MV-4-11 (cell line): ENCODE data around the gene NTRK1.
"Not testable (repeated sequence)": the region's sequence is repeated elsewhere in the genome, so short reads cannot be mapped to it uniquely, and the experiment has no call there.

ENCODE experiments used
- DNase-seq: peaks from one replicate; lab custom pipeline; 2025; lab: John Stamatoyannopoulos, UW

Gene NTRK1

GRCh38 chr1:156913809-156914387 is 53.2 kb downstream of the NTRK1 start:
- DNase-seq, result no peak

- DNase-seq, result no peak
These were observed 53.8 kb downstream of the NTRK1 start for GRCh38 chr1:156914440-156914856.

- DNase-seq, result peak; percentile 22
These were observed 59.8 kb downstream of the NTRK1 start, which contains the start of gene LRRC71 for GRCh38 chr1:156920233-156921052. Gene LRRC71 (plus strand): TSS chr1:156920632. CDS start chr1:156920804, 172 bp downstream.

- DNase-seq, result no peak
These were observed 60.4 kb downstream of the NTRK1 start for GRCh38 chr1:156921053-156921529.

- no peak for DNase-seq
These were observed 62.5 kb downstream of the NTRK1 start for GRCh38 chr1:156922986-156923669.

- DNase-seq, result no peak
These were observed 63.2 kb downstream of the NTRK1 start for GRCh38 chr1:156923670-156924477.

GRCh38 chr1:156924478-156925153 is 64.0 kb downstream of the NTRK1 start:
- DNase-seq, result no peak

GRCh38 chr1:156925154-156926010 is 64.7 kb downstream of the NTRK1 start:
- no peak for DNase-seq

GRCh38 chr1:156926175-156926574 is 65.5 kb downstream of the NTRK1 start:
- DNase-seq, result peak; percentile 98

- not testable (repeated sequence) for DNase-seq
These were observed 66.0 kb downstream of the NTRK1 start for GRCh38 chr1:156926695-156927094.

GRCh38 chr1:156927215-156928042 is 66.8 kb downstream of the NTRK1 start:
- DNase-seq, result peak; percentile 19

- DNase-seq, result no peak
These were observed 67.5 kb downstream of the NTRK1 start for GRCh38 chr1:156928043-156928602.

GRCh38 chr1:156929596-156930238 is 69.1 kb downstream of the NTRK1 start:
- DNase-seq, result no peak

- DNase-seq, result no peak
These were observed 69.8 kb downstream of the NTRK1 start for GRCh38 chr1:156930483-156930882.
